ENCODE data around the gene NELFE. TPM values are rescaled to one million over a fixed set of nuclear protein-coding genes. Genes with fewer than 3 reads are reported as not detected.
"Not testable (repeated sequence)": the region's sequence is repeated elsewhere in the genome, so short reads cannot be mapped to it uniquely, and the experiment has no call there.

Gene NELFE, protein sequence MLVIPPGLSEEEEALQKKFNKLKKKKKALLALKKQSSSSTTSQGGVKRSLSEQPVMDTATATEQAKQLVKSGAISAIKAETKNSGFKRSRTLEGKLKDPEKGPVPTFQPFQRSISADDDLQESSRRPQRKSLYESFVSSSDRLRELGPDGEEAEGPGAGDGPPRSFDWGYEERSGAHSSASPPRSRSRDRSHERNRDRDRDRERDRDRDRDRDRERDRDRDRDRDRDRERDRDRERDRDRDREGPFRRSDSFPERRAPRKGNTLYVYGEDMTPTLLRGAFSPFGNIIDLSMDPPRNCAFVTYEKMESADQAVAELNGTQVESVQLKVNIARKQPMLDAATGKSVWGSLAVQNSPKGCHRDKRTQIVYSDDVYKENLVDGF
- 10 to 100 TPM; 41.7 to 45.1 TPM for total RNA-seq
- 10 to 100 TPM; 55.9 to 68.6 (median 66.4) TPM for polyA plus RNA-seq
- total RNA-seq: 49.4 to 116 (median 58.7) reads per million in 6 experiments

DNA sequence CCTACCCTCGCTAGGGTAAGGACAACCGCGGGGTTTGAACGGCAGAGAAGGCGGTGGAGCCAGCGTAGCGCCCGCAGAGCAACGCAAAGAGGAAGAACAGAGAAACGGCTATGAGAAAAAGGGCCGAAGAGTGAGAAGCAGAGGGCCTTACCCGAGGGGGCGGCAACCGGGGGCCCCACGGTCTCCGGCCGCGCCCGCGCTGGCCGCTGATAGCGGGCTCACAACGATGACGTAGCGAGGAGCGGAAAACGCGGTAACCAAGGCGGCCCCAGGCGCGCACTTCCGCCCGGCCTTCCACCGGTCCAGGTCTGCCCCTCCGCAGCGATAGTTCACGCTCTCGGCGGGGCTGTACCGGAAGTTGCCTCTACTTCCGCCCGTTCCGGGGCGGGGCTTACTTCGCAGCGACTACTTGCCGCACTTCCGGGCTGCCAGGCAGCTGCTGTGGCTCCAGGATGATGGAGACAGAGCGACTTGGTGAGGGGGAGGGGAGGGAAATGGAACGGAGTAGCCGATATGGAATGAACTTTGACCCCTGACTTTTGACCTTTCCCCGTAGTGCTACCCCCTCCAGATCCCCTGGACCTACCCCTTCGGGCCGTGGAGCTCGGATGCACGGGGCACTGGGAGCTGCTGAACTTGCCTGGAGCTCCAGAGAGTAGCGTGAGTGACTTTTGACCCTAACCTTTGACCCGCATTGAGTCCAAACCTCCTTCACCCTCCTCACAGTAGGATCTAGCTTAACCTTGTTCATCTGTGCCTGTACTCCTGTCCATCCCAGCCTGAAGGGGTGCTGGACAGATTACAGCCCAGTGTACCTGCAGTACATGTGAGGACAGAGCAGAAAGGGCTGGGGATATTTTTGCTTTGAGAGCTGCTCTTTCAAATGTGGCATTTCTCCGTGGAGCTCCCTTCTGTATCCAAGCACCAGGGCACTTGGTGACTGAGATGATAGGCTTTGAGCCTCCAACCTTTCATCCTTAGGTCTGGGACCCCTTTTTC is at the start of gene NELFE, which contains the start of gene SKIC2:
Gene NELFE, minus strand, starts transcription at position 231 of the 999 bp plus-strand sequence. CDS start 525 bp downstream, outside the sequence.
Gene SKIC2, plus strand, starts transcription at position 435 of the 999 bp plus-strand sequence. Its CDS starts 18 bp downstream, at position 453.
- ATAC-seq (peak; percentile 96 to 98), DNase-seq (peak; percentile 95 to 99 (median 98))
- Mint-ChIP-seq H3K36me3 (peaks cover 0 to 67% (median 20%) of the 10 kb centered on the region in 3 donors), H3K27ac (peak within 1 kb of the TSS; percentile 94 to 99 (median 98)), H3K4me3 (peak within 1 kb of the TSS; percentile 92 to 97 (median 96)), H3K9me3 (peaks cover 0 to 1% (median 0%) of the 10 kb centered on the region in 9 donors), H3K4me1 (peaks cover 27 to 53% (median 40%) of the 10 kb centered on the region in 4 donors), H3K27me3 (no peaks in the 10 kb centered on the region)
- POLR2A ChIA-PET: interaction anchor here (0.6 to 8.0 kb wide), 12 partner anchors 11 to 627 kb away, joined by 3 to 119 read pairs (median 4); partner anchors contain the start of genes ATF6B, C6orf47, DDX39B and DXO

DNA sequence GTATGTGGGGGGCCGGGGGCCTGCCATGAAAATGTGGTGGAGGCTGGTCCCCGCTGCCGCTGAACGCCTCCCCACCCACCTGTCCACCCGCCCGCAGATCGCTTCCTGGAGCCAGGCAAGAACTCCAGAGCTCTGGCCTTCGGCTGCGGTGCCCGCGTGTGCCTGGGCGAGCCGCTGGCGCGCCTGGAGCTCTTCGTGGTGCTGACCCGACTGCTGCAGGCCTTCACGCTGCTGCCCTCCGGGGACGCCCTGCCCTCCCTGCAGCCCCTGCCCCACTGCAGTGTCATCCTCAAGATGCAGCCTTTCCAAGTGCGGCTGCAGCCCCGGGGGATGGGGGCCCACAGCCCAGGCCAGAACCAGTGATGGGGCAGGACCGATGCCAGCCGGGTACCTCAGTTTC is 49.3 kb upstream of the NELFE start:
- DNase-seq, H3K27me3 Mint-ChIP-seq, H3K4me3 Mint-ChIP-seq, ATAC-seq, H3K9me3 Mint-ChIP-seq, H3K36me3 Mint-ChIP-seq, POLR2A ChIA-PET, H3K27ac Mint-ChIP-seq: not testable (repeated sequence)
- peaks cover 2 to 11% (median 8%) of the 10 kb centered on the region in 4 donors for H3K4me1 Mint-ChIP-seq

DNA sequence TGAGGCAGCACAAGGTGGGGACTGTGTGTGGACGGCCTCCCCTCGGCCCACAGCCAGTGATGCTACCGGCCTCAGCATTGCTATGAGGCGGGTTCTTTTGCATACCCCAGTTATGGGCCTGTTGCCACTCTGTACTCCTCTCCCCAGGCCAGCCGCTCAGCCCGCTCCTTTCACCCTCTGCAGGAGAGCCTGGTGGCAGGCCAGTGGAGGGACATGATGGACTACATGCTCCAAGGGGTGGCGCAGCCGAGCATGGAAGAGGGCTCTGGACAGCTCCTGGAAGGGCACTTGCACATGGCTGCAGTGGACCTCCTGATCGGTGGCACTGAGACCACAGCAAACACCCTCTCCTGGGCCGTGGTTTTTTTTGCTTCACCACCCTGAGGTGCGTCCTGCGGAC is 48.3 kb upstream of the NELFE start:
- ATAC-seq, H3K9me3 Mint-ChIP-seq, H3K36me3 Mint-ChIP-seq, H3K27ac Mint-ChIP-seq, POLR2A ChIA-PET, H3K4me3 Mint-ChIP-seq, DNase-seq, H3K27me3 Mint-ChIP-seq: not testable (repeated sequence)
- peaks cover 2 to 11% (median 8%) of the 10 kb centered on the region in 4 donors for H3K4me1 Mint-ChIP-seq

DNA sequence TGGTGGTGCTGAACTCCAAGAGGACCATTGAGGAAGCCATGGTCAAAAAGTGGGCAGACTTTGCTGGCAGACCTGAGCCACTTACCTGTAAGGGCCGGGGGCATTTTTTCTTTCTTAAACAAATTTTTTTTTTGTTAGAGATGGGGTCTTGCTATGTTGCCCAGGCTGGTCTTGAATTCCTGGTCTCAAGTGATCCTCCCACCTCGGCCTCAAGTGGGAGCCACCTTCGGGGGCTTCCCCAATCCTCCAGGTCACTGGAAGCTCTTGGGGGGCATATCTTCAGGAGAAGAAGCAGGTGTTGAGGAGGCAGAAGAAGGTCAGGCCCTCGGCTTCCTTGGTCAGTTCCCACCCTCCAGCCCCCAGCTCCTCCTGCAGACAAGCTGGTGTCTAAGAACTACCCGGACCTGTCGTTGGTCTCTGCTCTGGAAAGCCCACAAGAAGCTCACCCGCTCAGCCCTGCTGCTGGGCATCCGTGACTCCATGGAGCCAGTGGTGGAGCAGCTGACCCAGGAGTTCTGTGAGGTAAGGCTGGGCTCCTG is 47.3 kb upstream of the NELFE start:
- POLR2A ChIA-PET, H3K27me3 Mint-ChIP-seq, H3K4me3 Mint-ChIP-seq, ATAC-seq, H3K9me3 Mint-ChIP-seq, H3K36me3 Mint-ChIP-seq: not testable (repeated sequence)
- peaks cover 2 to 11% (median 8%) of the 10 kb centered on the region in 4 donors for H3K4me1 Mint-ChIP-seq
- DNase-seq: peak in 1 of 10 donors; percentile 47
- peak overlapping the region in 1 of 10 donors; percentile 17 for H3K27ac Mint-ChIP-seq

DNA sequence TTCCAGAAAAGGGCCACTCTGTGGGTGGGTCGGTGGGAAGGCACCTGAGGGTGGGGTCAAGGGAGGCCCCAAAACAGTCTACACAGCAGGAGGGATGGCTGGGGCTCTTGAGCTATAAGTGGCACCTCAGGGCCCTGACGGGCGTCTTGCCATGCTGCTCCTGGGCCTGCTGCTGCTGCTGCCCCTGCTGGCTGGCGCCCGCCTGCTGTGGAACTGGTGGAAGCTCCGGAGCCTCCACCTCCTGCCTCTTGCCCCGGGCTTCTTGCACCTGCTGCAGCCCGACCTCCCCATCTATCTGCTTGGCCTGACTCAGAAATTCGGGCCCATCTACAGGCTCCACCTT is 46.7 kb upstream of the NELFE start:
- ATAC-seq, POLR2A ChIA-PET, H3K27me3 Mint-ChIP-seq, H3K9me3 Mint-ChIP-seq, H3K36me3 Mint-ChIP-seq, H3K4me3 Mint-ChIP-seq, DNase-seq: not testable (repeated sequence)
- Mint-ChIP-seq H3K4me1 (peaks cover 2 to 11% (median 8%) of the 10 kb centered on the region in 4 donors), H3K27ac (peak overlapping the region in 3 of 10 donors; percentile 53 to 92 (median 80))

DNA sequence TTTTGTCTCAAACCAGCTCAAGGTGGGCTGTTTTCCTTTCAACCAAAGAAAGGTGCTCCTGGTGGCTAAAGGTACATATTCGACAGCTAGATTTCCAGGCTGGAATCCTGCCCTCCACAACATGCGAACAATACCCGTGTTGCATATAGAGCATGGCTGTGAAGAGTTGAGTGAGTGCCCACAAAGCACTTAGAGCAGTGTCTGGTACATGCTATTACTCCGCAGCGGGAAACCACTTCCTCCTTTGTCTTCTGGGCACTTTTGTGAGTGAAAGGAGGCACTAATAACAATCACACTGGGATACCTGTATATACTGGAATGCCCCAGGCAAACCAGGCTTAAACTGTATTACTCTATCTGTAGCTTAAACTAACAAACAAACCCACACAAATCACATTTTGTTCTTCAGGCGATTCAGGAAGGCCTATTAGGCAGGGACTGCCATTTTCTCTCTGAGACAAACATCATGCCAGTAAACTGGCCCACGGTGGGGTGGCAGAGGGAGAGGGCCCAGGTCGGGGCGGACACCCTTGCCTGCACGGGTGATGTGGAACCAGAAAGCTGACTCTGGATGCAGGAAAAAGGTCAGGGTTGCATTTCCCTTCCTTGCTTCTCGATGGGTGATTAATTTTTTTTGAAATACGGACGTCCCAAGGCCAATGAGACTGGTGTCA is 46.2 kb upstream of the NELFE start:
- peaks cover 2 to 11% (median 8%) of the 10 kb centered on the region in 4 donors for H3K4me1 Mint-ChIP-seq
- H3K27me3 Mint-ChIP-seq, H3K9me3 Mint-ChIP-seq, POLR2A ChIA-PET, H3K36me3 Mint-ChIP-seq: not testable (repeated sequence)
- ATAC-seq (peak; percentile 96 to 99), DNase-seq (peak in 1 of 10 donors; percentile 20)
- peak overlapping the region in 5 of 10 donors; percentile 2 to 64 (median 21) for H3K4me3 Mint-ChIP-seq
- H3K27ac Mint-ChIP-seq: peak overlapping the region; percentile 13 to 92 (median 80)

DNA sequence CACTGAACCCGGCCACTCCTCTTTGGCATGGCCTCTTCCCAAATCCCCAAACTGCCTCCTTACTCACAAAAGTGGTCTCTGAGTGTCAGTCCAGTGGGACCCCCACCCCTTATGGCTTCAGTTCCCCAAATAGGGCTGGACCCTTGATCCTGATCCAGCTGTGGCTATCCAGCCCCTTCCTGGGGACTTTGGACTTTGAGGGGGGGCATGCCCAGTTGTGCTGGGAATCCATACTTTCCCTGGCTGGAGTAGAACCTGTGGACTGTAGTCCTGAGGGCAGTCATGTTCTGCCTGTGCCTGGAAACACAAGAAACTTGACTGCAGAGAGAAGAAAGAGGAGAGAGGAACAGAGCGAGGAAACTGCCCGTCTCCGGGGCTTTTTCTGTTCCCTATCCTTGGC is 45.6 kb upstream of the NELFE start:
- ATAC-seq, H3K36me3 Mint-ChIP-seq, POLR2A ChIA-PET, H3K27me3 Mint-ChIP-seq, DNase-seq, H3K9me3 Mint-ChIP-seq: not testable (repeated sequence)
- peaks cover 2 to 11% (median 8%) of the 10 kb centered on the region in 4 donors for H3K4me1 Mint-ChIP-seq
- H3K27ac Mint-ChIP-seq: peak overlapping the region in 1 of 10 donors; percentile 22
- H3K4me3 Mint-ChIP-seq: peak overlapping the region in 1 of 10 donors; percentile 21

DNA sequence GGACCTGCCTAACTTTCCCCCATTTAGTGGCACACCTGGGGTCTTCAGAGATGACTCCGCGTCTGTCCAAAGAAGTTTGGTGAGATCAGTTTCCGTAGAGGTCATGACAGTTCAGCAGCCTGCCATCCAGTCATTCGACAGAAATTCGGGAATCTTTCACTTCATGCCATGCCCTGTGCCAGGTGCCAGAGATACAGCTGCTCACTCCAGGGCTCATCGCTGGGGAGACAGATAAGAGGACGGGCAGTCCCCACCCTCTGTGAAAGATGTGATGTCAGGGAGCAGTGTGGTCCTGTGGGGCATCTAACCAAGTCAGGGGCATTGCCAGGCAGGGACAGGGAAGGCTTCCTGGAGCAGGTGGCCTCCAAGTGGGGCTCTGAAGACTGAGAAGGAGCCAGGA is 44.5 kb upstream of the NELFE start:
- H3K36me3 Mint-ChIP-seq, H3K27me3 Mint-ChIP-seq, ATAC-seq, H3K27ac Mint-ChIP-seq, POLR2A ChIA-PET, DNase-seq, H3K9me3 Mint-ChIP-seq, H3K4me3 Mint-ChIP-seq: not testable (repeated sequence)
- peaks cover 2 to 11% (median 8%) of the 10 kb centered on the region in 4 donors for H3K4me1 Mint-ChIP-seq

DNA sequence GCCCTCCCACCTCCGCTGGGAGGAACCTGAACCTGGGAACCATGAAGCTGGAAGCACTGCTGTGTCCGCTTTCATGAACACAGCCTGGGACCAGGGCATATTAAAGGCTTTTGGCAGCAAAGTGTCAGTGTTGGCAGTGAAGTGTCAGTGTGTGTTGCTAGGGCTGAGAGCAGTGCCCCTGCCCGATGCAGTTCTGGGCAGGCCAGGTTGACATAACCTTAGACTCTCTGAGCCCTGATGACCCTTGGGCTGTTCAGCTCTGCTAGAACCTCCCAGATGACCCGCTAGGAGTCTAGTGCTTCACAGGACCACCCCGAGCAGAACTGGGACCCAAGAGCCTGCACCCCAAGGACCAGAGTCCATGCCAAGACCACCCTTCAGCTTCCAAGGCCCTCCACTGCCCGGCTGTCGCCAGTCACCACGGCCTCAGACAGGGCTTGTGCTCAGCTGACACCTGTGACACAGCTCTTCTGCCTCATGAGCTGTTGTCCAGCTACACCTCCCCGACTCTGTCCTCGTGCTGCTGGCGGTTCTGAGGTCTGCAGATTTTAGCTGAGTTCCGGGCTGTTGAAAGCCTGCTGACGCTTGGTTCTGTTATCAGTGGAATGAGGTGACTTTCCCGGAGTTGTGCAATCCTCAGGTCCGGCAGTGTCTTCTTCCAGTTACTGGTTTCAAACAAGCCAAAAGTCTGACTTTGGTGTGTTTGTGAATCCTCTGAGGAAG is 43.9 kb upstream of the NELFE start:
- H3K27ac Mint-ChIP-seq, H3K36me3 Mint-ChIP-seq: not testable (repeated sequence)

DNA sequence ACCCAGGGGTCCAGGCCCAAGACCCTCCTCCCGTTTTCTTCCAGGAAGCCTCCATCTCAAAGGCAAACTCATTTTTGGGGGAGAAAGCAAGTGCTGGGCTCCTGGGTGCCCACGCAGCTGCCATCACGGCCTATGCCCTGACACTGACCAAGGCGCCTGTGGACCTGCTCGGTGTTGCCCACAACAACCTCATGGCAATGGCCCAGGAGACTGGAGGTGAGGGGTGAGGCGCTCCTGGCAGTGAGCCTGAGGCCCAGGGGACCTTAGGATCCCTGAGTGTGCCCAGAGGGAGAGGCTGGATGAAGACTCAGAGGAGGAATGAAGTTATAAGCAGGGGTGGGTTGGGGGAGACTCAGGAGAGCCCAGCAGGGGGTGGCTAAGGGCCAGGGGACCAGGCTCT is 37.6 kb upstream of the NELFE start:
- H3K4me3 Mint-ChIP-seq, H3K27me3 Mint-ChIP-seq, POLR2A ChIA-PET, H3K27ac Mint-ChIP-seq, ATAC-seq, H3K36me3 Mint-ChIP-seq, H3K4me1 Mint-ChIP-seq, H3K9me3 Mint-ChIP-seq: not testable (repeated sequence)
- peak in 1 of 10 donors; percentile 6 for DNase-seq

More for the DNA sequence above, 43.9 kb upstream of the NELFE start:
- ATAC-seq, POLR2A ChIA-PET, H3K4me3 Mint-ChIP-seq, DNase-seq, H3K9me3 Mint-ChIP-seq, H3K27me3 Mint-ChIP-seq: not testable (repeated sequence)
- peaks cover 2 to 11% (median 8%) of the 10 kb centered on the region in 4 donors for H3K4me1 Mint-ChIP-seq

DNA sequence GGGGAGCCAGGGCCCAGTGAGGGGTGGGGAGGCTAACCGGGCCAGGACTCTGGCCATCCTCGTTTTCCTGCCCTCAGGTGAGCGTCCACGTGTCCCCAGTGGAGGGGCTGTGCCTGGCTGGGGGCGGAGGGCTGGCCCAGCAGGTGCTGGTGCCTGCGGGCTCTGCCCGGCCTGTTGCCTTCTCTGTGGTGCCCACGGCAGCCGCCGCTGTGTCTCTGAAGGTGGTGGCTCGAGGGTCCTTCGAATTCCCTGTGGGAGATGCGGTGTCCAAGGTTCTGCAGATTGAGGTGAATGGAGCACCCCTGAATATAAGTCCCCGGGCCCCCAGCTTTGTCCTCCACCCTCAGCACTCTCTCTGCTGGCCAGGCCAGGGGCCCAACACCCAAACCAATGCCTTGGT is 35.6 kb upstream of the NELFE start:
- H3K27ac Mint-ChIP-seq, H3K4me1 Mint-ChIP-seq, H3K36me3 Mint-ChIP-seq, ATAC-seq, H3K9me3 Mint-ChIP-seq, H3K4me3 Mint-ChIP-seq, H3K27me3 Mint-ChIP-seq, POLR2A ChIA-PET: not testable (repeated sequence)
- peak in 1 of 10 donors; percentile 23 for DNase-seq
